H9 (cell line): ENCODE data around the gene TRIOBP. TPM values are rescaled to one million over a fixed set of nuclear protein-coding genes. Genes with fewer than 3 reads are reported as not detected.

Source experiments
- DNase-seq: peaks from one replicate; pipeline ENCODE4 v3.0.0-alpha.2; 2017
- H2AFZ ChIP-seq: one replicate; pipeline ENCODE4 v1.6.1; 2013; ENCODE audit warnings: mild to moderate bottlenecking, low read length, control low read depth, moderate library complexity
- H2AK5ac ChIP-seq: 2 replicates; pipeline ENCODE4 v1.6.1; 2013; ENCODE audit warnings: low read length, control low read depth, mixed read lengths; ENCODE audit not compliant: insufficient read length
- H2BK120ac ChIP-seq: one replicate; pipeline ENCODE4 v1.6.1; 2013; ENCODE audit warnings: low read depth, mild to moderate bottlenecking, low read length, control low read depth, inconsistent platforms; ENCODE audit not compliant: poor library complexity, severe bottlenecking
- H2BK12ac ChIP-seq: 2 replicates; pipeline ENCODE4 v1.6.1; 2013; ENCODE audit warnings: low read length, control low read depth, mixed read lengths, low read depth; ENCODE audit not compliant: insufficient read length
- H2BK15ac ChIP-seq: 2 replicates; pipeline ENCODE4 v1.6.1; 2013; ENCODE audit warnings: low read depth, low read length, control low read depth
- H2BK20ac ChIP-seq: one replicate; pipeline ENCODE4 v1.6.1; 2013; ENCODE audit warnings: low read depth, mild to moderate bottlenecking, low read length, control low read depth, inconsistent platforms; ENCODE audit not compliant: poor library complexity, severe bottlenecking
- H2BK5ac ChIP-seq: 2 replicates; pipeline ENCODE4 v1.6.1; 2013; ENCODE audit warnings: low read length, control low read depth, mixed read lengths; ENCODE audit not compliant: insufficient read length
- H3K14ac ChIP-seq: 2 replicates; pipeline ENCODE4 v1.6.1; 2013; ENCODE audit warnings: low read length, control low read depth; ENCODE audit not compliant: insufficient read depth
- H3K18ac ChIP-seq: 2 replicates; pipeline ENCODE4 v1.6.1; 2013; ENCODE audit warnings: low read depth, mild to moderate bottlenecking, mixed read lengths, low read length, control low read depth; ENCODE audit not compliant: insufficient read length
- H3K23ac ChIP-seq: 2 replicates; pipeline ENCODE4 v1.6.1; 2013; ENCODE audit warnings: low read length, control low read depth, mixed read lengths, low read depth; ENCODE audit not compliant: insufficient read length
- H3K23me2 ChIP-seq: 2 replicates; pipeline ENCODE4 v1.6.1; 2013; ENCODE audit warnings: low read depth, mild to moderate bottlenecking, mixed read lengths, low read length, control low read depth; ENCODE audit not compliant: insufficient read length, poor library complexity, severe bottlenecking
- H3K27ac ChIP-seq: 2 replicates; pipeline ENCODE4 v1.5.1; 2013; ENCODE audit warnings: low read length, control low read depth, mixed read lengths, low read depth; ENCODE audit not compliant: insufficient read length
- H3K27me3 ChIP-seq: 2 replicates; pipeline ENCODE4 v1.6.1; 2013; ENCODE audit warnings: low read length, control low read depth, inconsistent platforms; ENCODE audit not compliant: insufficient read depth
- H3K4ac ChIP-seq: 2 replicates; pipeline ENCODE4 v1.6.1; 2013; ENCODE audit warnings: low read depth, mild to moderate bottlenecking, control low read depth, inconsistent platforms, low read length, moderate library complexity
- H3K4me1 ChIP-seq: 2 replicates; pipeline ENCODE4 v1.6.1; 2013; ENCODE audit warnings: low read length, control low read depth, inconsistent platforms; ENCODE audit not compliant: insufficient read depth
- H3K4me2 ChIP-seq: 2 replicates; pipeline ENCODE4 v1.6.1; 2013; ENCODE audit warnings: low read length, control low read depth, mixed read lengths; ENCODE audit not compliant: insufficient read length, insufficient read depth
- H3K56ac ChIP-seq: 2 replicates; pipeline ENCODE4 v1.6.1; 2013; ENCODE audit warnings: low read depth, mild to moderate bottlenecking, mixed read lengths, low read length, control low read depth; ENCODE audit not compliant: insufficient read length
- H3K79me1 ChIP-seq: 2 replicates; pipeline ENCODE4 v1.6.1; 2013; ENCODE audit warnings: low read depth, mild to moderate bottlenecking, moderate library complexity, low read length, control low read depth, inconsistent platforms; ENCODE audit not compliant: insufficient read depth, poor library complexity, severe bottlenecking
- H3K79me2 ChIP-seq: 2 replicates; pipeline ENCODE4 v1.6.1; 2013; ENCODE audit warnings: low read length, control low read depth, inconsistent platforms; ENCODE audit not compliant: insufficient read depth
- H3K9ac ChIP-seq: 2 replicates; pipeline ENCODE4 v1.6.1; 2013; ENCODE audit warnings: low read length, control low read depth, mixed read lengths; ENCODE audit not compliant: insufficient read length; ENCODE audit errors: extremely low read depth
- H3K9me3 ChIP-seq: one replicate; pipeline ENCODE4 v1.6.1; 2013; ENCODE audit warnings: low read depth, low read length, inconsistent platforms; ENCODE audit not compliant: control insufficient read depth
- H3T11ph ChIP-seq: one replicate; pipeline ENCODE4 v1.6.1; 2013; ENCODE audit warnings: mild to moderate bottlenecking, low read length, control low read depth, inconsistent platforms
- H4K20me1 ChIP-seq: one replicate; pipeline ENCODE4 v1.6.1; 2013; ENCODE audit not compliant: control insufficient read depth, insufficient read length, insufficient read depth
- H4K5ac ChIP-seq: 2 replicates; pipeline ENCODE4 v1.6.1; 2013; ENCODE audit warnings: low read depth, mild to moderate bottlenecking, mixed read lengths, low read length, control low read depth; ENCODE audit not compliant: insufficient read length
- H4K8ac ChIP-seq: replicated peaks from 2 replicates; pipeline ENCODE4 v1.6.1; 2013; ENCODE audit warnings: low read length, control low read depth, mixed read lengths, low read depth; ENCODE audit not compliant: insufficient read length
- H4K91ac ChIP-seq: 2 replicates; pipeline ENCODE4 v1.6.1; 2013; ENCODE audit warnings: low read depth, mild to moderate bottlenecking, moderate library complexity, mixed read lengths, low read length, control low read depth; ENCODE audit not compliant: insufficient read length
- H3K27ac Mint-ChIP-seq, 3 experiments: 2 replicates in 2 of 3; 3 replicates in 1 of 3; pipeline ENCODE4 v1.8.0; 2020 to 2021; ENCODE audit warnings: mixed read lengths in 3 of 3, mild to moderate bottlenecking in 1 of 3, moderate library complexity in 1 of 3
- H3K27me3 Mint-ChIP-seq: 2 replicates; pipeline ENCODE4 v1.8.0; 2021; ENCODE audit warnings: low read depth, mild to moderate bottlenecking, moderate library complexity, mixed read lengths
- H3K36me3 Mint-ChIP-seq, 3 experiments: 2 replicates in 2 of 3; 3 replicates in 1 of 3; pipeline ENCODE4 v1.8.0; 2020 to 2021; ENCODE audit warnings: low read depth in 3 of 3, mixed read lengths in 3 of 3; ENCODE audit not compliant: insufficient read depth in 1 of 3
- H3K4me1 Mint-ChIP-seq, 2 experiments: 2 replicates each; pipeline ENCODE4 v1.8.0; 2020; ENCODE audit warnings: mixed read lengths in 2 of 2
- H3K4me3 Mint-ChIP-seq, 2 experiments: 2 replicates in 1 of 2; 3 replicates in 1 of 2; pipeline ENCODE4 v1.8.0; 2020 to 2021; ENCODE audit warnings: mild to moderate bottlenecking in 2 of 2, mixed read lengths in 2 of 2, moderate library complexity in 1 of 2
- H3K9me3 Mint-ChIP-seq, 2 experiments: 2 replicates in 1 of 2; 3 replicates in 1 of 2; pipeline ENCODE4 v1.8.0; 2020; ENCODE audit warnings: mild to moderate bottlenecking in 2 of 2, mixed read lengths in 2 of 2, moderate library complexity in 1 of 2
- CTCF ChIP-seq: fragments of 200-600 bp; sonication (generic); conservative IDR thresholded peaks from 3 replicates; pipeline ENCODE4 v1.8.0; 2021; ENCODE audit warnings: antibody characterized with exemption, mild to moderate bottlenecking
- WGBS: extraction: QIAGEN DNeasy Blood & Tissue Kit; methylation state at CpG from one replicate; pipeline ENCODE4 v1.1.7; 2013; ENCODE audit warnings: missing lambda C conversion rate, low lambda C conversion rate, mixed read lengths; ENCODE audit not compliant: insufficient read length; ENCODE audit errors: extremely low coverage; 5-methylcytosine and 5-hydroxymethylcytosine counted together
- total RNA-seq: library from RNA; stranded (reverse); gene quantifications from 2 replicates; pipeline ENCODE4 v1.2.1, GENCODE V29; 2021

TRIOBP gene
- total RNA-seq, 1 experiment from 2014 or later, result 52.7 TPM

DNA sequence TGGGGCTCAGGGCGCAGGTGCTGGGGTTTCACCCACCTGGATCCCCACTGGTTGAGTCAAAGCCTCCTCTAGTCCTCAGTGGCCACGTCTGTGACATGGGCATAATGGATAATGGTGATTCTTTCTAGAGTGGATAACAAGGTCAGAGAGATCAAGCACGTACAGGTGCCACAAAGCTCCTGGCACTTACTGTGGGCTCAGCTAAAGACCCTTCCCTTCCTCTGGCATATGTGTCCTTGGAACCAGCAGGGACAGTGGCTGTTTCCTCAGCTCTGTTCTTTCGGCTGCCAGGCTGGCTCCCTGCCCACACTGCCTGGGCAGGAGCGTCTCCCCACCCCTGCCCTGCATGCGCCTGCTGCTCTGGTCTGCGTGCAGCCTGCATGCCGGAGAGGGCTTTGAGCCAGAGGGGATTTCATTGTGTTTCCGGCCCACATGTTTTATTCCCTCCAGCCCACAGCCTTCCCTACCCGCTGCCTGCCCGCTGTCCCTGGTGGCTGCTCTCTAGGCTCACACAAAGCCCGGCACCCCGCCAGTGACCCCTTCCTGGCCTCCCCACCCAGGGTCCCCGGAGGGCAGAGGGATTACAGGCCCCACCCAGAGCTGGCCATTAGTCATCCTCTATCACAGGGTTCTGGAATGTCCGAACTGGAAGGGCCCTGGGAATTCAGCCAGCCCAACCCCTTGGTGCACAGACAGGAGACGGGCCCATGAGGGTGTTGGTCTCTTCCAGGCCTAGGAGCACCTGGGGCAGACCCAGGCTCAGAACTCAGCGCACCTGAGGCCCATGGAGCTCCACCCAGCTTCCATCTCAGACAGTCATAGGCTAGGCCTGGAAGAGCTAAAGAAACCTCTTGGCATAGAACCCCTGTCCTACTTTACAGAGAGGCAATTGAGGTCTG is 55.6 kb downstream of the TRIOBP start:
- no peak overlapping the region for H4K5ac ChIP-seq
- no peaks in the 10 kb centered on the region for H4K20me1 ChIP-seq
- H2BK20ac ChIP-seq, result no peak overlapping the region
- H2AK5ac ChIP-seq, result no peak overlapping the region
- H3K4me1 Mint-ChIP-seq, result peaks cover 18 to 21% of the 10 kb centered on the region in 2 experiments
- no peaks in the 10 kb centered on the region for H3K23me2 ChIP-seq
- no peaks in the 10 kb centered on the region for H3K27me3 ChIP-seq
- no peak overlapping the region for H3K27ac ChIP-seq
- H2BK12ac ChIP-seq, result no peak overlapping the region
- H3K56ac ChIP-seq, result no peak overlapping the region
- no peak for DNase-seq
- H3K27me3 Mint-ChIP-seq, result no peaks in the 10 kb centered on the region; the same call in 1 of the 2 replicates
- no peak overlapping the region for H2BK15ac ChIP-seq
- no peaks in the 10 kb centered on the region for H3K4me1 ChIP-seq
- TF ChIP-seq CTCF, result no peak
- H2BK5ac ChIP-seq, result no peak overlapping the region
- H3K36me3 Mint-ChIP-seq, result peaks cover 15 to 41% (median 37%) of the 10 kb centered on the region in 3 experiments; a peak in 6 of 7 replicates
- no peak overlapping the region for H3T11ph ChIP-seq
- no peak overlapping the region for H4K8ac ChIP-seq
- no peak overlapping the region for H3K18ac ChIP-seq
- no peak overlapping the region for H3K14ac ChIP-seq
- H3K9me3 Mint-ChIP-seq, result no peaks in the 10 kb centered on the region
- H4K91ac ChIP-seq, result no peak overlapping the region
- WGBS, result no CpG with 5 or more reads among the region's 17 CpGs
- H3K79me1 ChIP-seq, result no peaks in the 10 kb centered on the region
- no peak overlapping the region for H3K27ac Mint-ChIP-seq
- H3K4me3 Mint-ChIP-seq, result no peak overlapping the region
- H3K79me2 ChIP-seq, result no peaks in the 10 kb centered on the region
- H3K4ac ChIP-seq, result no peak overlapping the region
- H3K9me3 ChIP-seq, result no peaks in the 10 kb centered on the region
- H2AFZ ChIP-seq, result no peak overlapping the region
- no peak overlapping the region for H3K4me2 ChIP-seq
- no peak overlapping the region for H3K23ac ChIP-seq
- H3K9ac ChIP-seq, result no peak overlapping the region
- H2BK120ac ChIP-seq, result no peak overlapping the region
